CD4-positive, alpha-beta memory T cell (primary cell): ENCODE data around the gene NFIX. TPM values are rescaled to one million over a fixed set of nuclear protein-coding genes. Genes with fewer than 3 reads are reported as not detected.

Source experiments
- CTCF ChIA-PET: fragments of 350-600 bp; sonication (Branson Sonifier 250); formaldehyde crosslinking; loops from one replicate; lab custom pipeline; 2021; ENCODE audit warnings: inconsistent platforms; ENCODE audit not compliant: partially characterized antibody; lab: Charles Lee
- POLR2A ChIA-PET: fragments of 350-600 bp; sonication (Branson Sonifier 250); formaldehyde crosslinking; loops from one replicate; lab custom pipeline; 2021; ENCODE audit not compliant: partially characterized antibody; lab: Charles Lee
- DNase-seq, 5 donors: peaks; one replicate each; pipeline versions ENCODE4 v3.0.0 to v3.0.0-alpha.2; 2020 to 2022; ENCODE audit warnings: mixed read lengths in 1 of 5
- H3K27ac ChIP-seq: one replicate; pipeline ENCODE4 v1.7.0; 2013; ENCODE audit warnings: low read depth, low read length
- H3K27me3 ChIP-seq: 2 replicates; pipeline ENCODE4 v1.7.0; 2013; ENCODE audit warnings: mild to moderate bottlenecking, low read length, moderate library complexity; ENCODE audit not compliant: insufficient read depth
- H3K36me3 ChIP-seq: 2 replicates; pipeline ENCODE4 v1.7.0; 2013; ENCODE audit warnings: mild to moderate bottlenecking, low read length, moderate library complexity; ENCODE audit not compliant: insufficient read depth
- H3K4me1 ChIP-seq: 2 replicates; pipeline ENCODE4 v1.7.0; 2013; ENCODE audit warnings: mild to moderate bottlenecking, low read length, moderate library complexity; ENCODE audit not compliant: insufficient read depth
- H3K4me3 ChIP-seq, 2 donors: one replicate each; pipeline ENCODE4 v1.7.0; 2013; ENCODE audit warnings: low read length in 2 of 2, mild to moderate bottlenecking in 1 of 2
- H3K9me3 ChIP-seq, 2 donors: one replicate each; pipeline ENCODE4 v1.7.0; 2013; ENCODE audit warnings: low read length in 2 of 2, control low read depth in 1 of 2; ENCODE audit not compliant: control insufficient read depth in 1 of 2
- H3K27ac Mint-ChIP-seq, 7 donors: one replicate each; pipeline ENCODE4 v1.8.0; 2020 to 2021; ENCODE audit warnings: mixed read lengths in 7 of 7, mild to moderate bottlenecking in 6 of 7, inconsistent platforms in 3 of 7, moderate library complexity in 3 of 7
- H3K27me3 Mint-ChIP-seq, 2 donors: one replicate each; pipeline ENCODE4 v1.8.0; 2020 to 2021; ENCODE audit warnings: mixed read lengths in 2 of 2
- H3K36me3 Mint-ChIP-seq, 2 donors: one replicate each; pipeline ENCODE4 v1.8.0; 2020 to 2021; ENCODE audit warnings: mixed read lengths in 2 of 2, inconsistent platforms in 1 of 2, mild to moderate bottlenecking in 1 of 2
- H3K4me1 Mint-ChIP-seq, 4 donors: one replicate each; pipeline ENCODE4 v1.8.0; 2020 to 2021; ENCODE audit warnings: mixed read lengths in 4 of 4, mild to moderate bottlenecking in 1 of 4
- H3K4me3 Mint-ChIP-seq, 8 donors: one replicate each; pipeline ENCODE4 v1.8.0; 2020 to 2021; ENCODE audit warnings: mixed read lengths in 8 of 8, mild to moderate bottlenecking in 7 of 8, moderate library complexity in 6 of 8, inconsistent platforms in 3 of 8
- H3K9me3 Mint-ChIP-seq, 8 donors: one replicate each; pipeline ENCODE4 v1.8.0; 2020 to 2021; ENCODE audit warnings: mixed read lengths in 8 of 8, mild to moderate bottlenecking in 5 of 8, inconsistent platforms in 3 of 8, moderate library complexity in 1 of 8
- intact Hi-C: fragments of 100-400 bp; cut with micrococcal nuclease; formaldehyde crosslinking; loops from one replicate; pipeline ENCODE4 v1.15.1; 2023
- polyA plus RNA-seq, 2 donors: library from polyadenylated mRNA; unstranded; fragments of 300-500 nt; fragmentation: Illumina TruSeq; gene quantifications; one replicate each; pipeline ENCODE4 v1.2.3, GENCODE V29; 2021
- total RNA-seq, 2 experiments: library from RNA; stranded (reverse); gene quantifications; one replicate each; pipeline ENCODE4 v1.2.3, GENCODE V29; 2021

The NFIX gene
- total and polyA plus RNA-seq, 4 experiments from 2014 or later: 0.09 to 5.4 (median 4.0) TPM; not detected in 1

DNA sequence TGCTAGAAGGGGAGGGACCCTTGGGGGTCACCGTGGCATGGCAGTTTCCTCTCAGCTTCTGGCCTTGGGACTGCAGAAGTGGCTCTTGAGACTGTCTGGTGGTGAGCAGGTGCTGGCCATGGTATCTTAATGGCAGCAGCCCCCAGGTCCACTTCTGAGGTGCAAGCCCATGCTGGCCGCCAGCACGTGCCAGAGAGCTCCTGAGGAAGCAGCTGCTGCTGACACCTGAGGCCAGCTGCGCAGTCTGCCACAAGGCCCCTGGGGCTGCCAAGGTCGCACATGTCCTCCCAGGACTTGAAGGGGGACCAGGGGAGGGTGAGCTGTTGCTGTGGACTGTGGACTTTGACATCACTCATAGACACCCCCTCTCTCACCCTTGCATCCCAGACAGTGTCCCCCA lies 48.0 kb downstream of the NFIX start:
- no peaks in the 10 kb centered on the region for H3K4me1 ChIP-seq
- ChIA-PET CTCF (interaction anchor here (0.6 to 5.9 kb wide), 3 partner anchors 18 to 52 kb away, joined by 3 to 30 read pairs (median 3); no protein-coding TSS in a partner anchor), POLR2A (no interaction called here)
- Mint-ChIP-seq H3K36me3 (no peaks in the 10 kb centered on the region), H3K4me1 (peaks cover 2 to 10% (median 4%) of the 10 kb centered on the region in 4 donors), H3K27me3 (peaks cover 2 to 4% of the 10 kb centered on the region in 2 donors), H3K9me3 (no peaks in the 10 kb centered on the region), H3K4me3 (no peak overlapping the region), H3K27ac (no peak overlapping the region)
- H3K4me3 ChIP-seq: no peak overlapping the region
- no peak for DNase-seq
- H3K36me3 ChIP-seq: no peaks in the 10 kb centered on the region
- H3K27ac ChIP-seq: no peak overlapping the region
- intact Hi-C loops: no loop called here
- H3K9me3 ChIP-seq: no peaks in the 10 kb centered on the region
- H3K27me3 ChIP-seq: no peaks in the 10 kb centered on the region

DNA sequence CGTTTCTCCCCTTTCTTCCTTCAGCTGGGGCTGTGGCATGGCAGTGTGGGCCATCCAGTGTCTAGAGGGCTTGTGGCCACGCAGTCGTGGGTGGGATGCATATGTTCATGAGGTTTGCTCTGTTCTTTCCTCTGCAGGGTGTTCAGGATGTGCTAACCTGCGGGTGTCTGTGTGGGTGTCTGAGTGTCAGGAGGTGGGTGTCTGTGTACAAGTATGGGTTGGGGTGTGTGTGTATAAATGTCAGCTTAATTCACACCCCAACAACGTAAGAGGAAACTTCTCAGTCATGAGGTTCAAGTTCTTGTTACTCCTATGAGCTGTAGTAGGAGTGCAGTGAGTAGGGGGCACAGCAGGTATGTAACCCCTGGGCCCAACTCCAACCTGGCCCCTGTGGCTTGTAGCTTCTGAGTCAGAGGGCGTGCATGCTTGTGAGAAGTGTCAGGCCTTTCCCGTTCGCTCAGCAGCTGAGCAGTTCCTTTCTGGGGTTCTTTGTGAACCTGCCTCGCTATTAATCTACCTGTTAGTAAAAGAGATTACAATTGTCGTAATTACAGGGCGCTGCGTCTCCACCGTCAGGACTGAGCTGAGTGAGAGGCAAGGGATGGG lies 49.1 kb downstream of the NFIX start:
- peak in 2 of 5 donors; percentile 14 to 26 for DNase-seq
- H3K27me3 Mint-ChIP-seq: peaks cover 2 to 4% of the 10 kb centered on the region in 2 donors
- H3K9me3 Mint-ChIP-seq: no peaks in the 10 kb centered on the region
- CTCF ChIA-PET: interaction anchor here (0.6 to 5.9 kb wide), 2 partner anchors 17 to 67 kb away, joined by 4 to 30 read pairs; no protein-coding TSS in a partner anchor
- Histone ChIP-seq H3K36me3 (no peaks in the 10 kb centered on the region), H3K27me3 (no peaks in the 10 kb centered on the region), H3K9me3 (no peaks in the 10 kb centered on the region), H3K27ac (no peak overlapping the region), H3K4me3 (no peak overlapping the region), H3K4me1 (no peaks in the 10 kb centered on the region)
- H3K36me3 Mint-ChIP-seq: no peaks in the 10 kb centered on the region
- peaks cover 2 to 10% (median 4%) of the 10 kb centered on the region in 4 donors for H3K4me1 Mint-ChIP-seq
- H3K27ac Mint-ChIP-seq: peak overlapping the region in 4 of 7 donors; percentile 1 to 51 (median 26)
- POLR2A ChIA-PET: no interaction called here
- no peak overlapping the region for H3K4me3 Mint-ChIP-seq
- intact Hi-C loops: no loop called here

GRCh38 chr19:13045812-13046211 lies 50.5 kb downstream of the NFIX start:
- no peaks in the 10 kb centered on the region for H3K4me1 ChIP-seq
- H3K27ac ChIP-seq: no peak overlapping the region
- intact Hi-C loops: no loop called here
- Mint-ChIP-seq H3K27me3 (peaks cover 3 to 4% of the 10 kb centered on the region in 2 donors), H3K4me3 (no peak overlapping the region), H3K36me3 (no peaks in the 10 kb centered on the region), H3K4me1 (peaks cover 2 to 10% (median 4%) of the 10 kb centered on the region in 4 donors), H3K27ac (no peak overlapping the region), H3K9me3 (no peaks in the 10 kb centered on the region)
- DNase-seq: no peak
- H3K36me3 ChIP-seq: no peaks in the 10 kb centered on the region
- ChIA-PET CTCF (interaction anchor here (5.9 kb wide), 1 partner anchor 15 kb away, joined by 30 read pairs; no protein-coding TSS in a partner anchor), POLR2A (no interaction called here)
- no peaks in the 10 kb centered on the region for H3K9me3 ChIP-seq
- H3K4me3 ChIP-seq: no peak overlapping the region
- H3K27me3 ChIP-seq: no peaks in the 10 kb centered on the region

- Mint-ChIP-seq H3K27me3 (peaks cover 3 to 6% of the 10 kb centered on the region in 2 donors), H3K4me1 (peaks cover 5 to 17% (median 11%) of the 10 kb centered on the region in 4 donors), H3K27ac (no peak overlapping the region), H3K4me3 (no peak overlapping the region), H3K9me3 (no peaks in the 10 kb centered on the region), H3K36me3 (no peaks in the 10 kb centered on the region)
- ChIA-PET CTCF (interaction anchor here (5.9 kb wide), 1 partner anchor 14 kb away, joined by 30 read pairs; no protein-coding TSS in a partner anchor), POLR2A (no interaction called here)
- Histone ChIP-seq H3K4me1 (peaks cover 7% of the 10 kb centered on the region), H3K36me3 (no peaks in the 10 kb centered on the region), H3K27ac (no peak overlapping the region), H3K27me3 (no peaks in the 10 kb centered on the region), H3K9me3 (no peaks in the 10 kb centered on the region), H3K4me3 (no peak overlapping the region)
- intact Hi-C loops: no loop called here
- DNase-seq: no peak
Observed at GRCh38 chr19:13047374-13047773, 52.1 kb downstream of the NFIX start.

DNA sequence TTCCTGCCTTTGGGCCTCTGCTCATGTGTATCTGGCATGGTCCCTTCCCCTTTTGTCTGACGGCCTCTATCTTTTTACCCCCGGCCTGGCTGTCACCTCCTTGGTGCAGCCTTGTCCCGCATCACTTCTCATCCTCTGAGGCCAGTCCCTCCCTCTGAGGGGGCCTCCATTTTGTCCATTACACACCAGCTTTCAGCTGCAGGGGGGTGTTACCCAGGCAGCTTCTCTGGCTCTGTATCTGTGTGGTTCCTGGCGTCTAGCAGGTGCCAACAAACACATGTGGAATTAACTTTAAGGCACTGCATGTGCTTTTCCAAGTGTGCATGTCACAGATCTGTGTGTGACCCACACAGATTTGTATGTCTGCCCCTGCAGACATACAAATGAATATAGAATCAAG lies 55.0 kb downstream of the NFIX start:
- Mint-ChIP-seq H3K4me3 (no peak overlapping the region), H3K4me1 (peaks cover 2 to 10% (median 7%) of the 10 kb centered on the region in 4 donors), H3K36me3 (no peaks in the 10 kb centered on the region), H3K27ac (no peak overlapping the region), H3K9me3 (no peaks in the 10 kb centered on the region), H3K27me3 (peaks cover 1 to 8% of the 10 kb centered on the region in 2 donors)
- intact Hi-C loops: no loop called here
- Histone ChIP-seq H3K27me3 (no peaks in the 10 kb centered on the region), H3K4me3 (no peak overlapping the region), H3K9me3 (no peaks in the 10 kb centered on the region), H3K36me3 (no peaks in the 10 kb centered on the region), H3K27ac (no peak overlapping the region), H3K4me1 (peaks cover 7% of the 10 kb centered on the region)
- CTCF ChIA-PET: interaction anchor here (0.6 to 4.2 kb wide), 2 partner anchors 10 to 11 kb away, joined by 3 to 24 read pairs; no protein-coding TSS in a partner anchor
- no peak for DNase-seq
- POLR2A ChIA-PET: no interaction called here

- Histone ChIP-seq H3K36me3 (no peaks in the 10 kb centered on the region), H3K4me3 (no peak overlapping the region), H3K9me3 (no peaks in the 10 kb centered on the region), H3K4me1 (peaks cover 7% of the 10 kb centered on the region), H3K27ac (no peak overlapping the region), H3K27me3 (no peaks in the 10 kb centered on the region)
- Mint-ChIP-seq H3K9me3 (no peaks in the 10 kb centered on the region), H3K4me1 (peaks cover 2 to 10% (median 7%) of the 10 kb centered on the region in 4 donors), H3K4me3 (peak overlapping the region in 7 of 8 donors; percentile 7 to 77 (median 38)), H3K27me3 (peaks cover 1 to 5% of the 10 kb centered on the region in 2 donors), H3K27ac (no peak overlapping the region), H3K36me3 (no peaks in the 10 kb centered on the region)
- ChIA-PET POLR2A (no interaction called here), CTCF (interaction anchor here (4.2 kb wide), 1 partner anchor 10 kb away, joined by 24 read pairs; no protein-coding TSS in a partner anchor)
- DNase-seq: no peak
- intact Hi-C loops: no loop called here
Observed at GRCh38 chr19:13051557-13052165, 56.4 kb downstream of the NFIX start.

GRCh38 chr19:13052447-13053175 lies 57.3 kb downstream of the NFIX start:
- ChIA-PET POLR2A (no interaction called here), CTCF (interaction anchor here (4.2 kb wide), 1 partner anchor 9 kb away, joined by 24 read pairs; no protein-coding TSS in a partner anchor)
- no peak overlapping the region for H3K4me3 Mint-ChIP-seq
- H3K9me3 Mint-ChIP-seq: no peaks in the 10 kb centered on the region
- H3K36me3 Mint-ChIP-seq: no peaks in the 10 kb centered on the region
- no peak for DNase-seq
- no peak overlapping the region for H3K4me3 ChIP-seq
- H3K36me3 ChIP-seq: no peaks in the 10 kb centered on the region
- peaks cover 7% of the 10 kb centered on the region for H3K4me1 ChIP-seq
- peaks cover 2 to 10% (median 7%) of the 10 kb centered on the region in 4 donors for H3K4me1 Mint-ChIP-seq
- no peaks in the 10 kb centered on the region for H3K9me3 ChIP-seq
- intact Hi-C loops: no loop called here
- no peak overlapping the region for H3K27ac Mint-ChIP-seq
- H3K27ac ChIP-seq: no peak overlapping the region
- peaks cover 1 to 4% of the 10 kb centered on the region in 2 donors for H3K27me3 Mint-ChIP-seq
- H3K27me3 ChIP-seq: no peaks in the 10 kb centered on the region
